ENCODE measurements around the gene IRGC. TPM values are rescaled to one million over a fixed set of nuclear protein-coding genes. Genes with fewer than 3 reads are reported as not detected.

IRGC gene
- total and polyA plus RNA-seq, 9 of the 15 experiments (the other 6 are each of a cell fraction or from before 2014, with no cell fraction given): not detected

DNA sequence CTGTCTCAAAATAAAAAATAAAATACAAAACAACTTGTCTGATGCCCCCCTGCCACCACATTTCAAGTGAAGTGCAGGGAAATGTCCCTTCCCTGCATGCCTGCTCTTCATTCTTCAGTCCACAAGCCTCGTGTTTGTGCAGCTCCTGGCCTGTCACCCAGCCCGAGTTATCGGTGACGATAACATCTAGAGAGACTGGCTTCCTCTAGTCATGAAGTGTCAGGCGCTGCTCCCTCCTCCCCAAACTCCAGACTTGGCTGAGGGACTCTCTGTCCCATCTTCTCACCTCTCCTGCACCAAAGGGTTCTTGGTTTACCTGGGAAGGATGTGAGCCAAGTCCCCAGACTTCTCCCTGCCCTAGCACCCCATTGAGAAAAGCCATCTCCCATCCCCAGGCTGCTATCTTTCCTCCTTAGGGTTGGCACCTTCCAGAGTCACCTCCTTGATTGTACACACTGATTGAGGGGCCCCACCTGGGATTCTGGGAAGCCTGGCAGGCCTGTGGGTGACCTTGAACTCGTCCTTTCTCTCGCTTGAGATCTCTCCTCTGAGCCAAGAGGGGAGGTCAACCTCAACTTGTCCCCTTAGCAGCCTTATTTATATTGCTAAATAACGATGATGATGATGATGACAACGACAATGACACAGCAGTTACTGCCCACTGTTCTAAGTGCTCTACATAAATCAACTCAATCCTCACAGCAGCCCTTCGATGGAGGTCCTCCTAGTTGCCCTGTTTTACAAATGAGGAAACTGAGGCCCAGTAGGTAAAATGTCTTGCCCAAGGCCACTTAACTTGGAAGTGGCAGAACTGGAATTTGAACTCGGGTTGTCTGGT is 32.8 kb upstream of the IRGC start (continued):
- TF ChIP-seq TOE1 (IDR thresholded peaks at IDR 0.05; ENCODE audit: borderline replicate concordance) (no peak), TOE1 (CRISPR knock-in tag; IDR thresholded peaks at IDR 0.05; ENCODE audit: borderline replicate concordance, low read depth) (no peak), BRF2 (IDR thresholded peaks at IDR 0.05; ENCODE audit: borderline replicate concordance, insufficient read depth, insufficient read length) (no peak), TAF9B (IDR thresholded peaks at IDR 0.05; ENCODE audit: partially characterized antibody) (no peak), SNIP1 (IDR thresholded peaks at IDR 0.05; ENCODE audit: low read depth) (no peak), JUND (IDR thresholded peaks at IDR 0.05; ENCODE audit: borderline replicate concordance, low read depth, low read length) (peak; percentile 21; the same call in 1 of the 2 replicates), JUND (tag; IDR thresholded peaks at IDR 0.05; ENCODE audit: borderline replicate concordance, low read depth, low read length) (no peak), TBP (optimal IDR thresholded peaks at IDR 0.05; ENCODE audit: low read depth, low read length) (no peak), HDGF (IDR thresholded peaks at IDR 0.05) (no peak), EWSR1 (IDR thresholded peaks at IDR 0.05; ENCODE audit: borderline replicate concordance, low read depth, partially characterized antibody) (no peak), RBM22 (IDR thresholded peaks at IDR 0.05; ENCODE audit: low read depth, low read length, poor library complexity, severe bottlenecking) (no peak), FOXK2 (conservative IDR thresholded peaks at IDR 0.05 in 1 of 2, IDR thresholded peaks at IDR 0.05 in 1 of 2; ENCODE audit: low read depth in 2 of 2) (0 out of 4 replicates have a peak, but pooled peaks of 1 of the 2 experiments have one; percentile 24), BDP1 (IDR thresholded peaks at IDR 0.05; ENCODE audit: insufficient read depth, insufficient read length) (no peak), RREB1 (CRISPR knock-in tag; IDR thresholded peaks at IDR 0.05) (0 out of 2 replicates have a peak, but pooled peaks have one; percentile 25), TEAD1 (CRISPR knock-in tag; IDR thresholded peaks at IDR 0.05) (no peak), LCOR (CRISPR knock-in tag; IDR thresholded peaks at IDR 0.05) (no peak), KLF13 (tag; IDR thresholded peaks at IDR 0.05; ENCODE audit: borderline replicate concordance, low read depth) (no peak), ZBTB17 (CRISPR knock-in tag; IDR thresholded peaks at IDR 0.05) (no peak)
- TF ChIP-seq, protein P1, sequence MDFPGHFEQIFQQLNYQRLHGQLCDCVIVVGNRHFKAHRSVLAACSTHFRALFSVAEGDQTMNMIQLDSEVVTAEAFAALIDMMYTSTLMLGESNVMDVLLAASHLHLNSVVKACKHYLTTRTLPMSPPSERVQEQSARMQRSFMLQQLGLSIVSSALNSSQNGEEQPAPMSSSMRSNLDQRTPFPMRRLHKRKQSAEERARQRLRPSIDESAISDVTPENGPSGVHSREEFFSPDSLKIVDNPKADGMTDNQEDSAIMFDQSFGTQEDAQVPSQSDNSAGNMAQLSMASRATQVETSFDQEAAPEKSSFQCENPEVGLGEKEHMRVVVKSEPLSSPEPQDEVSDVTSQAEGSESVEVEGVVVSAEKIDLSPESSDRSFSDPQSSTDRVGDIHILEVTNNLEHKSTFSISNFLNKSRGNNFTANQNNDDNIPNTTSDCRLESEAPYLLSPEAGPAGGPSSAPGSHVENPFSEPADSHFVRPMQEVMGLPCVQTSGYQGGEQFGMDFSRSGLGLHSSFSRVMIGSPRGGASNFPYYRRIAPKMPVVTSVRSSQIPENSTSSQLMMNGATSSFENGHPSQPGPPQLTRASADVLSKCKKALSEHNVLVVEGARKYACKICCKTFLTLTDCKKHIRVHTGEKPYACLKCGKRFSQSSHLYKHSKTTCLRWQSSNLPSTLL (IDR thresholded peaks at IDR 0.05): no peak

All from K562 (cell line).